ENCODE results near the gene RANGAP1.

- TF ChIP-seq CTCF (IDR thresholded peaks at IDR 0.05) (no peak), POLR2A (IDR thresholded peaks at IDR 0.05) (no peak), POLR2AphosphoS5 (IDR thresholded peaks at IDR 0.05) (no peak), EP300 (IDR thresholded peaks at IDR 0.05) (no peak)
These were observed 28.8 kb upstream of the RANGAP1 start for GRCh38 chr22:41314821-41315220.

Measured in stomach (tissue), 4 donors.